GM06990 (cell line): ENCODE results near the gene ACKR2.

Experiments
- DNase-seq: peaks from one replicate; pipeline ENCODE4 v3.0.0-alpha.2; 2011; ENCODE audit not compliant: insufficient read length; ENCODE audit errors: extremely low read depth
- H3K27me3 ChIP-seq: replicated peaks from 2 replicates; pipeline ENCODE4 v1.6.0; 2011; ENCODE audit warnings: low read length; ENCODE audit not compliant: control insufficient read depth, insufficient read depth
- H3K36me3 ChIP-seq: 2 replicates; pipeline ENCODE4 v1.5.1; 2011; ENCODE audit warnings: low read length; ENCODE audit not compliant: control insufficient read depth, insufficient read depth
- H3K4me3 ChIP-seq: replicated peaks from 2 replicates; pipeline ENCODE4 v1.5.1; 2011; ENCODE audit warnings: low read depth, mild to moderate bottlenecking, control low read depth, low read length
- TF ChIP-seq, protein P1 (sequence below): IDR thresholded peaks from 2 replicates; pipeline ENCODE4 v1.5.1; 2011; ENCODE audit warnings: low read length, control low read depth, mild to moderate bottlenecking, inconsistent platforms; ENCODE audit not compliant: insufficient read depth, poor library complexity, severe bottlenecking

ACKR2 gene

DNA sequence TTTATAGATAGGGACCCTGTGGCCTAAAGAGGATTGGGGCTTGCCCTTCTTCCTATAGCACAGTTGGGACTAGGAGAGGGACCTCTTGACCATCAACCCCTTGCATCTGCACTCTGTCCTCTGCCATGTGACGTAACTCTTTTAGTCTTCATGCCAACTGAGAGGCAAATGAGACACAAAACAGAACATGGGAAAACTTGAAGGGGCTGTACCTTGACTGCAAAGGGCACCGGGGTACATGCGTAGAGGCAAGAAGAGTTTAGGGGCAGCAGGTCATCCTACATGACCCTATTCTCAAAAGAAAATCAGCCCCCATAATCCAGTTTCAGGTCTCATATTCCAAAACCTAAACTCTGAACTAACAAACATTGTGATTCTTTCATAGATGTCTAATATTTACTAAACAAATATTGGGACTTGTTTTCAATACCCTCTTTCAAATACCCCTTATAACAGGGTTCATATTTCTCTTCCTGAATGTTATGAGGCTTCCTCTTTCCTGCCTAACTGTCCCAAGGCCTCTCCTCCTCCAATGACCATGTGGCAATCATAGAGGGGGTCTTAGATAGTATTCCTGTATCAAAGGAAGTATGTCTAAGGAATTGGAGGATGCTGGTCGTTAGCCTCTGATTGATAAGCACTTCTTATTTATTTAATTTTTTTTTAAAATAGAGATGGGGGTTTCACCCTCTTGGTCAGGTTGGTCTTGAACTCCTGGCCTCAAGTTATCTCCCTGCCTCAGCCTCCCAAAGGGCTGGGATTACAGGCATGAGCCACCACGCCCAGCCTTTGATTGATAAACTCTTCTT lies 20.6 kb downstream of the ACKR2 start:
- TF ChIP-seq, protein P1, sequence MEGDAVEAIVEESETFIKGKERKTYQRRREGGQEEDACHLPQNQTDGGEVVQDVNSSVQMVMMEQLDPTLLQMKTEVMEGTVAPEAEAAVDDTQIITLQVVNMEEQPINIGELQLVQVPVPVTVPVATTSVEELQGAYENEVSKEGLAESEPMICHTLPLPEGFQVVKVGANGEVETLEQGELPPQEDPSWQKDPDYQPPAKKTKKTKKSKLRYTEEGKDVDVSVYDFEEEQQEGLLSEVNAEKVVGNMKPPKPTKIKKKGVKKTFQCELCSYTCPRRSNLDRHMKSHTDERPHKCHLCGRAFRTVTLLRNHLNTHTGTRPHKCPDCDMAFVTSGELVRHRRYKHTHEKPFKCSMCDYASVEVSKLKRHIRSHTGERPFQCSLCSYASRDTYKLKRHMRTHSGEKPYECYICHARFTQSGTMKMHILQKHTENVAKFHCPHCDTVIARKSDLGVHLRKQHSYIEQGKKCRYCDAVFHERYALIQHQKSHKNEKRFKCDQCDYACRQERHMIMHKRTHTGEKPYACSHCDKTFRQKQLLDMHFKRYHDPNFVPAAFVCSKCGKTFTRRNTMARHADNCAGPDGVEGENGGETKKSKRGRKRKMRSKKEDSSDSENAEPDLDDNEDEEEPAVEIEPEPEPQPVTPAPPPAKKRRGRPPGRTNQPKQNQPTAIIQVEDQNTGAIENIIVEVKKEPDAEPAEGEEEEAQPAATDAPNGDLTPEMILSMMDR, result no peak
- Histone ChIP-seq H3K36me3 (no peaks in the 10 kb centered on the region), H3K4me3 (no peak overlapping the region), H3K27me3 (no peaks in the 10 kb centered on the region)
- DNase-seq, result no peak

- no peaks in the 10 kb centered on the region for H3K27me3 ChIP-seq
- TF ChIP-seq, protein P1, result peak; percentile 17
- no peaks in the 10 kb centered on the region for H3K36me3 ChIP-seq
- no peak for DNase-seq
- no peak overlapping the region for H3K4me3 ChIP-seq
Observed at GRCh38 chr3:42830437-42831320, 21.4 kb downstream of the ACKR2 start.

DNA sequence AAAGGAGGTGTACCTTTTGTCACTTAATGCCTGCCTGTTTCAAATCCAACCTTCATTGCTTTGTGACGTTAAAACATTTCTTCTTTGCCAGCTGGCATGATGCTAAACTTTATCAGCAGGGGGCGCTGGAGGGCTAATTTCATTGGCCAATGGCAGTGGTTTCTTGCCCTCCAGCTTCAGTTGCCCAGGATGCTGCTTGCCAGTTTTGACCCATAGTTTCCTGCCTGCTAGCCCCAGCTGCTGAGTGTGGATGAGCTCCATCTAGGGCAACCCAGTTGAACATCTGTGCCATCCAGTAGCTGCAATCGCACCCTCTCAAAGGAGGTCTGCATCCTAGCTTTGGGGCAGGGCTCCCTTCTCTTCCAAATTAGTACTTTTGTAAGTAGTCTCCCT lies 22.1 kb downstream of the ACKR2 start:
- no peak overlapping the region for H3K4me3 ChIP-seq
- TF ChIP-seq, protein P1, result peak; percentile 80
- H3K36me3 ChIP-seq, result no peaks in the 10 kb centered on the region
- DNase-seq, result peak; percentile 24
- no peaks in the 10 kb centered on the region for H3K27me3 ChIP-seq

- H3K27me3 ChIP-seq, result no peaks in the 10 kb centered on the region
- no peak for DNase-seq
- H3K36me3 ChIP-seq, result no peaks in the 10 kb centered on the region
- H3K4me3 ChIP-seq, result no peak overlapping the region
- TF ChIP-seq, protein P1, result no peak
Observed at GRCh38 chr3:42836150-42837123, 27.2 kb downstream of the ACKR2 start.

DNA sequence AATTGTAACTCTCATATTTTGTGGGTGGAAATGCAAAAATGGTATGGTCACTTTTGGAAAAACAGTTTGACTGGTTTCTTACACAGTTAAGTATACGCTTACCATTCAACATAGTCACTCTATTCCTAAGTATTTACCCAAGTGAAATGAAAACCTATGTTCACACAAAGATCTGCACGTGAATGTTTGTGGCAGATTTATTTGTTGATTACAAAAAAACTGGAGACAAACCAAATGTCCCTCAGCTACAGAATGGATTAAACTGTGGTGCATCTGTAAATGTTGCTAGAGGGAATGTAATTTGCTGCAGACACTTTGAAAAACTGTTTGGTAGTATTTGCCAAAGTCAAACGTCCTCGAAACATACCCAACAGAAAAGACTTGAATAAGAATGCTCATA lies 29.3 kb downstream of the ACKR2 start:
- Histone ChIP-seq H3K36me3 (no peaks in the 10 kb centered on the region), H3K27me3 (no peaks in the 10 kb centered on the region), H3K4me3 (no peak overlapping the region)
- TF ChIP-seq, protein P1, result no peak
- no peak for DNase-seq
